Measurements from ENCODE around the gene CDC6. TPM values are rescaled to one million over a fixed set of nuclear protein-coding genes. Genes with fewer than 3 reads are reported as not detected.
A peak's percentile ranks its signal among the peaks of the same experiment; 100 is the strongest.
"Not testable (repeated sequence)": the region's sequence is repeated elsewhere in the genome, so short reads cannot be mapped to it uniquely, and the experiment has no call there.

The CDC6 gene
- total RNA-seq, 1 donor from 2014 or later, result 0.55 TPM

- no peak for DNase-seq
- no peak overlapping the region for H3K4me3 ChIP-seq
- H3K4me1 ChIP-seq, result peaks cover 66% of the 10 kb centered on the region
- intact Hi-C loops (cut with micrococcal nuclease), result loop anchor here (5.0 kb wide), 1 partner anchor 49 kb away; no protein-coding TSS in a partner anchor
- no peaks in the 10 kb centered on the region for H3K27me3 ChIP-seq (ENCODE audit: low read depth)
- no peaks in the 10 kb centered on the region for H3K36me3 ChIP-seq
- H3K27ac ChIP-seq (replicated peaks), result peak overlapping the region; percentile 25
- no peaks in the 10 kb centered on the region for H3K9me3 ChIP-seq (replicated peaks)
- TF ChIP-seq CTCF (IDR thresholded peaks at IDR 0.05; ENCODE audit: borderline replicate concordance), result peak; percentile 82
Measured at GRCh38 chr17:40303009-40303657, 15.5 kb downstream of the CDC6 start.

- Histone ChIP-seq H3K4me3 (no peak overlapping the region), H3K27ac (replicated peaks) (peak overlapping the region; percentile 25), H3K27me3 (ENCODE audit: low read depth) (no peaks in the 10 kb centered on the region), H3K4me1 (peaks cover 66% of the 10 kb centered on the region), H3K36me3 (no peaks in the 10 kb centered on the region), H3K9me3 (replicated peaks) (no peaks in the 10 kb centered on the region)
- TF ChIP-seq CTCF (IDR thresholded peaks at IDR 0.05; ENCODE audit: borderline replicate concordance), result no peak
- no peak for DNase-seq
- intact Hi-C loops (cut with micrococcal nuclease), result loop anchor here (5.0 kb wide), 1 partner anchor 48 kb away; no protein-coding TSS in a partner anchor
Measured at GRCh38 chr17:40303708-40304551, 16.3 kb downstream of the CDC6 start.

- not testable (repeated sequence) for H3K9me3 ChIP-seq (replicated peaks); H3K36me3 ChIP-seq; H3K27me3 ChIP-seq (ENCODE audit: low read depth); H3K4me3 ChIP-seq; DNase-seq
- peaks cover 66% of the 10 kb centered on the region for H3K4me1 ChIP-seq
- peak overlapping the region; percentile 25 for H3K27ac ChIP-seq (replicated peaks)
- intact Hi-C loops (cut with micrococcal nuclease), result loop anchor here (5.0 kb wide), 1 partner anchor 48 kb away; no protein-coding TSS in a partner anchor
Measured at GRCh38 chr17:40304552-40304863, 16.8 kb downstream of the CDC6 start.

GRCh38 chr17:40304866-40305265 lies 17.2 kb downstream of the CDC6 start:
- not testable (repeated sequence) for H3K36me3 ChIP-seq; H3K4me3 ChIP-seq; DNase-seq; H3K9me3 ChIP-seq (replicated peaks); H3K27me3 ChIP-seq (ENCODE audit: low read depth)
- peaks cover 66% of the 10 kb centered on the region for H3K4me1 ChIP-seq
- intact Hi-C loops (cut with micrococcal nuclease), result loop anchor here (5.0 kb wide), 1 partner anchor 47 kb away; no protein-coding TSS in a partner anchor
- peak overlapping the region; percentile 25 for H3K27ac ChIP-seq (replicated peaks)

- intact Hi-C loops (cut with micrococcal nuclease), result no loop called here
- Histone ChIP-seq H3K36me3 (no peaks in the 10 kb centered on the region), H3K9me3 (replicated peaks) (no peaks in the 10 kb centered on the region), H3K4me3 (no peak overlapping the region), H3K27me3 (ENCODE audit: low read depth) (no peaks in the 10 kb centered on the region), H3K27ac (replicated peaks) (peak overlapping the region; percentile 56), H3K4me1 (peaks cover 76% of the 10 kb centered on the region)
- TF ChIP-seq CTCF (IDR thresholded peaks at IDR 0.05; ENCODE audit: borderline replicate concordance), result no peak
- DNase-seq, result no peak
Measured at GRCh38 chr17:40306395-40306794, 18.7 kb downstream of the CDC6 start.

- Histone ChIP-seq H3K27me3 (ENCODE audit: low read depth) (no peaks in the 10 kb centered on the region), H3K4me1 (peaks cover 83% of the 10 kb centered on the region), H3K36me3 (no peaks in the 10 kb centered on the region), H3K9me3 (replicated peaks) (no peaks in the 10 kb centered on the region), H3K27ac (replicated peaks) (peak overlapping the region; percentile 56), H3K4me3 (no peak overlapping the region)
- intact Hi-C loops (cut with micrococcal nuclease), result no loop called here
- DNase-seq, result no peak
- no peak for TF ChIP-seq CTCF (IDR thresholded peaks at IDR 0.05; ENCODE audit: borderline replicate concordance)
Measured at GRCh38 chr17:40307001-40307730, 19.5 kb downstream of the CDC6 start.

Data from left ventricle myocardium inferior (tissue), 1 donor.